HG02870 (cell line): ENCODE results near the gene TNS3.

Experiments
- ATAC-seq: cut with Tn5 transposase; IDR thresholded peaks from one replicate; pipeline ENCODE4 v1.9.1; 2021; ENCODE audit warnings: mild to moderate bottlenecking, moderate library complexity; ENCODE audit not compliant: unreplicated experiment

Gene TNS3

GRCh38 chr7:47393406-47393805, 188.5 kb downstream of the TNS3 start:
- no peak for ATAC-seq

- ATAC-seq: no peak
Measured at GRCh38 chr7:47392241-47392759, 189.6 kb downstream of the TNS3 start.

GRCh38 chr7:47391726-47392125, 190.2 kb downstream of the TNS3 start:
- no peak for ATAC-seq

GRCh38 chr7:47390914-47391313, 191.0 kb downstream of the TNS3 start:
- ATAC-seq: no peak

- no peak for ATAC-seq
Measured at GRCh38 chr7:47389923-47390630, 191.8 kb downstream of the TNS3 start.

- ATAC-seq: no peak
Measured at GRCh38 chr7:47389171-47389922, 192.6 kb downstream of the TNS3 start.

- no peak for ATAC-seq
Measured at GRCh38 chr7:47387506-47387905, 194.4 kb downstream of the TNS3 start.

- no peak for ATAC-seq
Measured at GRCh38 chr7:47386273-47386835, 195.6 kb downstream of the TNS3 start.

GRCh38 chr7:47385536-47386125, 196.3 kb downstream of the TNS3 start:
- ATAC-seq: no peak

- ATAC-seq: no peak
Measured at GRCh38 chr7:47384755-47385535, 197.0 kb downstream of the TNS3 start.

- ATAC-seq: no peak
Measured at GRCh38 chr7:47383696-47384445, 198.0 kb downstream of the TNS3 start.

- no peak for ATAC-seq
Measured at GRCh38 chr7:47383072-47383471, 198.8 kb downstream of the TNS3 start.

- no peak for ATAC-seq
Measured at GRCh38 chr7:47382200-47382599, 199.7 kb downstream of the TNS3 start.

GRCh38 chr7:47381134-47381495, 200.8 kb downstream of the TNS3 start:
- no peak for ATAC-seq

GRCh38 chr7:47380325-47381133, 201.4 kb downstream of the TNS3 start:
- ATAC-seq: no peak

GRCh38 chr7:47379629-47380324, 202.1 kb downstream of the TNS3 start:
- no peak for ATAC-seq

- no peak for ATAC-seq
Measured at GRCh38 chr7:47378728-47379395, 203.0 kb downstream of the TNS3 start.

GRCh38 chr7:47377741-47378140, 204.2 kb downstream of the TNS3 start:
- ATAC-seq: no peak
